ENCODE measurements around the gene OXCT2. TPM values are rescaled to one million over a fixed set of nuclear protein-coding genes. Genes with fewer than 3 reads are reported as not detected.

OXCT2 gene
- total RNA-seq, 1 experiment from 2014 or later, result 1.3 TPM

DNA sequence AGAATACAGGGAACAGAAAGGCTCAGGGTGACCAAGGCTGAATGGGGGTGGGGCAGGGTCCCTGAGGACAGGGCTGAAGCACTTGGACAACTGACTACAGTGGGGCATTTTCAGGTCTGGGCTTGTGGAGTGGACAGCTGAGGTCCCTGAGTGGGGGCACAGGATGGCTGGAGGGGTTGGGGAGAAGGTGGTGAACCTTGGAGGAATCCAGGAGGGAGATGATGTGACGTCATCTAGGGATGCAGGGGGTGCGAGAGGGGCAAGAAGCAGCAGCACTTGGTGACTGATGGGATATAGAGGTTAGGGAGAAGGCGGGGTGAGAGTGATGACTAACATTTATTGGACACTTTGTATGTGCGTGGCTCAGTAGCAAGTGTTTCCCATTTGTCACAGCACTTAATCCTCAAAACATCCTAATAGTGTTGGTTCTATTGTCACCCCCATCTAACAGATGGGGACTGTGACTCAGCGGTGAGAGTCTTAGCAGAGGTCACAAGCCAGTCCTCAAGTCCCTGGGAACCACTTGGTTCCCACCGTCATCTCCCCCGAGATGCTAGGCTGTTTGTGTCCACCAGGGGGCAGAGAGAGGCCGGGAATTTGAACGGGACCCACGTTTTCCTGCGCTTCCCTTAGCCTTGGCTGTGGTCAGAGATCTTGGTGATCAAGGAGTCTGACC is 45.4 kb upstream of the OXCT2 start:
- CTCF ChIA-PET, result interaction anchor here (1.0 to 3.2 kb wide), 4 partner anchors 29 to 103 kb away, joined by 3 to 26 read pairs (median 4); partner anchors contain the start of gene MYCL
- intact Hi-C loops (cut with micrococcal nuclease; ENCODE audit: unreplicated experiment), result loop anchor here (1.0 to 2.0 kb wide), 3 partner anchors 86 to 216 kb away; no protein-coding TSS in a partner anchor
- H3K9me3 Mint-ChIP-seq (ENCODE audit: low read depth, unreplicated experiment), result no peaks in the 10 kb centered on the region
- H3K27me3 Mint-ChIP-seq (ENCODE audit: unreplicated experiment), result peaks cover 15% of the 10 kb centered on the region
- H3K27ac Mint-ChIP-seq (ENCODE audit: unreplicated experiment), result peak overlapping the region; percentile 65
- no TSS peak for BruUV-seq (replicated peaks)
- TF ChIP-seq, protein P1, sequence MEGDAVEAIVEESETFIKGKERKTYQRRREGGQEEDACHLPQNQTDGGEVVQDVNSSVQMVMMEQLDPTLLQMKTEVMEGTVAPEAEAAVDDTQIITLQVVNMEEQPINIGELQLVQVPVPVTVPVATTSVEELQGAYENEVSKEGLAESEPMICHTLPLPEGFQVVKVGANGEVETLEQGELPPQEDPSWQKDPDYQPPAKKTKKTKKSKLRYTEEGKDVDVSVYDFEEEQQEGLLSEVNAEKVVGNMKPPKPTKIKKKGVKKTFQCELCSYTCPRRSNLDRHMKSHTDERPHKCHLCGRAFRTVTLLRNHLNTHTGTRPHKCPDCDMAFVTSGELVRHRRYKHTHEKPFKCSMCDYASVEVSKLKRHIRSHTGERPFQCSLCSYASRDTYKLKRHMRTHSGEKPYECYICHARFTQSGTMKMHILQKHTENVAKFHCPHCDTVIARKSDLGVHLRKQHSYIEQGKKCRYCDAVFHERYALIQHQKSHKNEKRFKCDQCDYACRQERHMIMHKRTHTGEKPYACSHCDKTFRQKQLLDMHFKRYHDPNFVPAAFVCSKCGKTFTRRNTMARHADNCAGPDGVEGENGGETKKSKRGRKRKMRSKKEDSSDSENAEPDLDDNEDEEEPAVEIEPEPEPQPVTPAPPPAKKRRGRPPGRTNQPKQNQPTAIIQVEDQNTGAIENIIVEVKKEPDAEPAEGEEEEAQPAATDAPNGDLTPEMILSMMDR (IDR thresholded peaks at IDR 0.05; ENCODE audit: unreplicated experiment), result peak; percentile 69
- no peaks in the 10 kb centered on the region for H3K36me3 Mint-ChIP-seq (ENCODE audit: insufficient read depth, unreplicated experiment)
- peaks cover 20% of the 10 kb centered on the region for H3K4me1 Mint-ChIP-seq (ENCODE audit: low read depth, unreplicated experiment)
- H3K4me3 Mint-ChIP-seq (ENCODE audit: low read depth, unreplicated experiment), result no peak overlapping the region
- peak; percentile 83 for DNase-seq

- H3K9me3 Mint-ChIP-seq (ENCODE audit: low read depth, unreplicated experiment), result no peaks in the 10 kb centered on the region
- H3K36me3 Mint-ChIP-seq (ENCODE audit: insufficient read depth, unreplicated experiment), result no peaks in the 10 kb centered on the region
- peaks cover 9% of the 10 kb centered on the region for H3K4me1 Mint-ChIP-seq (ENCODE audit: low read depth, unreplicated experiment)
- no peak for DNase-seq
- peaks cover 15% of the 10 kb centered on the region for H3K27me3 Mint-ChIP-seq (ENCODE audit: unreplicated experiment)
- BruUV-seq (replicated peaks), result no TSS peak
- no peak overlapping the region for H3K4me3 Mint-ChIP-seq (ENCODE audit: low read depth, unreplicated experiment)
- CTCF ChIA-PET, result no interaction called here
- no peak overlapping the region for H3K27ac Mint-ChIP-seq (ENCODE audit: unreplicated experiment)
- TF ChIP-seq, protein P1 (IDR thresholded peaks at IDR 0.05; ENCODE audit: unreplicated experiment), result no peak
- intact Hi-C loops (cut with micrococcal nuclease; ENCODE audit: unreplicated experiment), result no loop called here
Observed at GRCh38 chr1:39812913-39813312, 41.8 kb upstream of the OXCT2 start.

GRCh38 chr1:39808784-39809517 is 37.8 kb upstream of the OXCT2 start:
- no TSS peak for BruUV-seq (replicated peaks)
- TF ChIP-seq, protein P1 (IDR thresholded peaks at IDR 0.05; ENCODE audit: unreplicated experiment), result no peak
- H3K9me3 Mint-ChIP-seq (ENCODE audit: low read depth, unreplicated experiment), result no peaks in the 10 kb centered on the region
- CTCF ChIA-PET, result no interaction called here
- intact Hi-C loops (cut with micrococcal nuclease; ENCODE audit: unreplicated experiment), result loop anchor here (10.0 kb wide), 1 partner anchor 204 kb away; no protein-coding TSS in a partner anchor
- no peak for DNase-seq
- H3K27ac Mint-ChIP-seq (ENCODE audit: unreplicated experiment), result no peak overlapping the region
- H3K4me3 Mint-ChIP-seq (ENCODE audit: low read depth, unreplicated experiment), result no peak overlapping the region
- H3K4me1 Mint-ChIP-seq (ENCODE audit: low read depth, unreplicated experiment), result no peaks in the 10 kb centered on the region
- H3K27me3 Mint-ChIP-seq (ENCODE audit: unreplicated experiment), result no peaks in the 10 kb centered on the region
- no peaks in the 10 kb centered on the region for H3K36me3 Mint-ChIP-seq (ENCODE audit: insufficient read depth, unreplicated experiment)

GRCh38 chr1:39805385-39805784 is 34.2 kb upstream of the OXCT2 start:
- Mint-ChIP-seq H3K27ac (ENCODE audit: unreplicated experiment) (no peak overlapping the region), H3K4me3 (ENCODE audit: low read depth, unreplicated experiment) (no peak overlapping the region), H3K36me3 (ENCODE audit: insufficient read depth, unreplicated experiment) (no peaks in the 10 kb centered on the region), H3K4me1 (ENCODE audit: low read depth, unreplicated experiment) (no peaks in the 10 kb centered on the region), H3K9me3 (ENCODE audit: low read depth, unreplicated experiment) (no peaks in the 10 kb centered on the region), H3K27me3 (ENCODE audit: unreplicated experiment) (no peaks in the 10 kb centered on the region)
- CTCF ChIA-PET, result no interaction called here
- BruUV-seq (replicated peaks), result no TSS peak
- DNase-seq, result no peak
- TF ChIP-seq, protein P1 (IDR thresholded peaks at IDR 0.05; ENCODE audit: unreplicated experiment), result no peak
- intact Hi-C loops (cut with micrococcal nuclease; ENCODE audit: unreplicated experiment), result loop anchor here (10.0 kb wide), 1 partner anchor 201 kb away; no protein-coding TSS in a partner anchor

Measured in Calu3 (cell line).